AG09319 (cell line): Measurements from ENCODE around the gene TACC3.

Source experiments
- DNase-seq: peaks from one replicate; pipeline ENCODE4 v3.0.0-alpha.2; 2010; ENCODE audit warnings: low read depth; ENCODE audit errors: extremely low read depth
- CTCF ChIP-seq: IDR thresholded peaks from 2 replicates; pipeline ENCODE4 v1.5.1; 2011; ENCODE audit warnings: low read depth, mild to moderate bottlenecking, inconsistent platforms, low read length, moderate library complexity

Gene TACC3

DNA sequence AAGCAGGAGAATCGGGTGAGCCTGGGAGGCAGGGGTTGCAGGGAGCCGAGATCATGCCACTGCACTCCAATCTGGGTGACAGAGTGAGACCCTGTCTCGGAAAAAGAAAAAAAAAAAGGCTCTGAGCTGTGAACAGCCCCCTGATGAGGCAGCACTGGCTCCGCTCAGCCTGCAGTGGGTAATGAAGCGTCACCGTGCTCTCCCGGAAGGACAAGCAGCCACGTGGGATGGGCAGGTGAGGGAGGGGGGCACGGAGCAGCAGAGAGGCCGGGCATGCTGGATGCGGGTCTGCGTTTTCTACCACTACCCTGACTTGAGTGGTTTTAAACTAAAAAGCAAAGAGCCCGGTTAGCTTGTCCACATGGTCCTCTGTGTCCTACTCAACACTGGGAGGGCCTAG, 15.5 kb downstream of the TACC3 start:
- TF ChIP-seq CTCF = no peak
- DNase-seq = no peak

DNA sequence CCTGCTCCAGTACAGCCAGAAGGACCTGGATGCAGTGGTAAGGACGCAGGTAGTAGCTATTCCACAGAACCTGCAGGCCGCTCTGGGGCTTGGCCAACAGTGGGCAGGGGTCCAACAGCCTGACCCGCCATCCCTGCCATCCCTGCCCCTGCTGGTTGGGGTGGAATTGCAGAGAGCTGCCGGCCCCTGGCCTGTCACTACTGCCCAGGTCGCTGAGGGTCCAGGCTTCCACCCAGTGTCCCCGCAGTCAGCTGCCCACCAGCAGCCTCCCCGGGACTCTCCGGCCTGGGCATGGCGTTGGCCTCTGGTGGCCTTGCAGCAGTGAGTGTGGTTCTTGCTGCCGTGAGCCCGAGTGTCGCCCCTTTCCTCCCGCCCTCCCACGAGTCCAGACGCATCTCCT, 16.3 kb downstream of the TACC3 start:
- no peak for DNase-seq
- no peak for TF ChIP-seq CTCF

DNA sequence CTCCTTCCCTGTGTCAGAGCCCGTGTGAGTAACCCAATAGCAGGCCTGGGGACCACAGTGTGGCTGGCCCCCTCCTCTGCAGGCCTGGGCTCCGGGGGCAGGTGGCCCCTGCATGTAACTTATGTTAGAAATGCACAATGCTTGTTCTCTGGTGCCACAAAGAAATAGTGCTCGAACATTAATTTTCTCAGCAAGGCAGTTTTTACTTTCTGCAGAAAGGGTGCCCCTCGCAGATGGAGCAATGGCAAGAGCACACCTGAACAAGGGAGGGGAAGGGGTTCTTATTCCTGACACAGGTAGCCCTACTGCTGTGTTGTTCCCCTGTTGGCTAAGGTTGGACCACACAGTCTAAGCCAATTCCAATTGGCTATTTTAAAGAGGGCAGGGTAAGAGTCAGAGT, 17.1 kb downstream of the TACC3 start:
- DNase-seq = no peak
- TF ChIP-seq CTCF = no peak

DNA sequence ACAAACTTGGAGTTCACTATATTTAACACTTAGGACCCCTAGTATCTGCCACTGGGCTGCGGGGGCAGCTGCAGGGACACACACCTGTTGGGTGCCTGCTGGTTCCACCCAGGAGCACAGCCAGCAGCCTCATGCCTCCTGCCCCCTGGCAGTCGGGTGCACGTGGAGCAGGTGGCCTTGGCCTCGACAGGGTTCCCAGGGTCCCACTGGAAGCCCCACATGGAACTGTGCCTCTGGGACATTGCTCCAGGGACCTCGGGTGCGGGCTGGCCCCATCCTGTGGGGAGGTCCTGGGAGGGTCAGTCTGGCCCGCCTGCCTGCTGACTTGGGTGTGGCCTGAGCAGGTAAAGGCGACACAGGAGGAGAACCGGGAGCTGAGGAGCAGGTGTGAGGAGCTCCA, 18.0 kb downstream of the TACC3 start:
- no peak for DNase-seq
- no peak for TF ChIP-seq CTCF

GRCh38 chr4:1740021-1740545, 18.8 kb downstream of the TACC3 start:
- TF ChIP-seq CTCF = no peak
- DNase-seq = no peak

DNA sequence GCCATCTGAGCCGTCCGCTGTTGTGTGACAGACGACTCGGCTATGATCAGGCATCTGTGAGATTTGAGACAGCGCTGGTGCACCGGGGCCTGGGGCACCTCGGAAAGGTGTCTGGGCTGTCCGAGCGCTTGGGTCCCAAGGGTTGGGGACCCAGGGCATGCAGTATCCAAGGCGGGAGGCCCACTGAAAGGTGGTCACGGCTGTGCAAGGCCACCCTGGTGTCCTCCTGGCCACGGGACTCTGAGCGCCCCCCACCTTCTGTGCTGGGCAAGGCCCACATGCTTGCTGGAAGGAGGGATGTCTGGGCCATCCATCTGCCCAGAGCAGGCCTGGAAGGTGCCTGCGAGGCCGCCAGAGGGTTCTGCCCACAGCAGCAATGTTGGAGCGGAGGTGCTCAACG, 19.9 kb downstream of the TACC3 start:
- no peak for DNase-seq

GRCh38 chr4:1743551-1743950, 22.2 kb downstream of the TACC3 start:
- no peak for DNase-seq

More for the DNA sequence above, 19.9 kb downstream of the TACC3 start:
- no peak for TF ChIP-seq CTCF

More at GRCh38 chr4:1743551-1743950, 22.2 kb downstream of the TACC3 start:
- TF ChIP-seq CTCF = no peak
